Hematopoietic multipotent progenitor cell treated with erythropoietin and hydrocortisone succinate and interleukin-3 and kit ligand, for 6 days (in vitro differentiated cells): ENCODE data around the gene MYO3B.

Experiments used
- DNase-seq: peaks from one replicate; pipeline ENCODE4 v3.0.0-alpha.2; 2015

The MYO3B gene

GRCh38 chr2:170213651-170214050 lies 35.7 kb downstream of the MYO3B start:
- DNase-seq: peak; percentile 32

- DNase-seq: no peak
Observed at GRCh38 chr2:170214309-170214948, 36.5 kb downstream of the MYO3B start.

- no peak for DNase-seq
Observed at GRCh38 chr2:170215021-170215420, 37.1 kb downstream of the MYO3B start.

- peak; percentile 12 for DNase-seq
Observed at GRCh38 chr2:170216428-170216827, 38.5 kb downstream of the MYO3B start.

GRCh38 chr2:170216981-170217380 lies 39.0 kb downstream of the MYO3B start:
- DNase-seq: no peak

- DNase-seq: no peak
Observed at GRCh38 chr2:170217778-170218251, 39.9 kb downstream of the MYO3B start.

GRCh38 chr2:170218456-170218855 lies 40.5 kb downstream of the MYO3B start:
- DNase-seq: peak; percentile 30

- DNase-seq: no peak
Observed at GRCh38 chr2:170218931-170219330, 41.0 kb downstream of the MYO3B start.

GRCh38 chr2:170221317-170222288 lies 43.7 kb downstream of the MYO3B start:
- DNase-seq: no peak

GRCh38 chr2:170222298-170222697 lies 44.4 kb downstream of the MYO3B start:
- DNase-seq: no peak

- no peak for DNase-seq
Observed at GRCh38 chr2:170222842-170223241, 44.9 kb downstream of the MYO3B start.

GRCh38 chr2:170224692-170225294 lies 46.8 kb downstream of the MYO3B start:
- no peak for DNase-seq

- DNase-seq: no peak
Observed at GRCh38 chr2:170226216-170226615, 48.3 kb downstream of the MYO3B start.

- DNase-seq: no peak
Observed at GRCh38 chr2:170227507-170227947, 49.6 kb downstream of the MYO3B start.

- no peak for DNase-seq
Observed at GRCh38 chr2:170227951-170228350, 50.0 kb downstream of the MYO3B start.

GRCh38 chr2:170228429-170228828 lies 50.5 kb downstream of the MYO3B start:
- no peak for DNase-seq

- no peak for DNase-seq
Observed at GRCh38 chr2:170229125-170229524, 51.2 kb downstream of the MYO3B start.

GRCh38 chr2:170229744-170230143 lies 51.8 kb downstream of the MYO3B start:
- DNase-seq: no peak

GRCh38 chr2:170235860-170236679 lies 58.1 kb downstream of the MYO3B start:
- DNase-seq: peak; percentile 78

- no peak for DNase-seq
Observed at GRCh38 chr2:170236680-170237047, 58.7 kb downstream of the MYO3B start.

- no peak for DNase-seq
Observed at GRCh38 chr2:170237572-170238120, 59.7 kb downstream of the MYO3B start.

GRCh38 chr2:170238776-170239175 lies 60.8 kb downstream of the MYO3B start:
- DNase-seq: no peak
